Smooth muscle cell of trachea (primary cell): ENCODE results near the gene ARMS2. TPM values are rescaled to one million over a fixed set of nuclear protein-coding genes. Genes with fewer than 3 reads are reported as not detected.

ENCODE experiments used
- total RNA-seq: library from RNA; depleted of rRNA; stranded (reverse); fragments of >200 nt; gene quantifications from 2 replicates; pipeline ENCODE4 v1.2.1, GENCODE V29; 2014

ARMS2 gene
- not detected in 2 replicates for total RNA-seq

GRCh38 chr10:122454603-122455080 lies at the start of gene ARMS2:
Gene ARMS2, plus strand, starts transcription at chr10:122454653. Its CDS starts 75 bp downstream, at chr10:122454728.

GRCh38 chr10:122461367-122461728 lies 6.9 kb downstream of the ARMS2 start, which contains the start of gene HTRA1:
Gene HTRA1, plus strand, starts transcription at chr10:122461553. Its CDS starts 100 bp downstream, at chr10:122461653.

Other genes with a start within 250 kb of the ARMS2 start
- gene BTBD16, start 183.4 kb upstream of the ARMS2 start, total RNA-seq: 0.15 TPM in 1 of 2 replicates, not detected in the other
- 11.5 and 14.9 TPM in 2 replicates for gene PLEKHA1, start 79.9 kb upstream of the ARMS2 start, total RNA-seq
- gene HTRA1, start 6.9 kb downstream of the ARMS2 start, total RNA-seq: 159 and 177 TPM in 2 replicates
- gene DMBT1, start 106.1 kb downstream of the ARMS2 start, total RNA-seq: under 0.01 TPM in 2 replicates
- not detected in 2 replicates for gene C10orf120, start 245.2 kb downstream of the ARMS2 start, total RNA-seq